Tibial nerve (tissue), 4 donors: Measurements from ENCODE around the gene C14orf180. TPM values are rescaled to one million over a fixed set of nuclear protein-coding genes. Genes with fewer than 3 reads are reported as not detected.

Source experiments
- DNase-seq, 2 donors: peaks; one replicate each; pipeline ENCODE4 v3.0.0-alpha.2; 2019; ENCODE audit warnings: low spot score in 2 of 2
- H3K27ac ChIP-seq, 4 donors: fragments of 200-600 bp; sonication (generic) in 3 of 4; one replicate each; pipeline ENCODE4 v1.5.1; 2017 to 2019; ENCODE audit warnings: mild to moderate bottlenecking in 1 of 4
- H3K27me3 ChIP-seq, 2 donors: fragments of 200-600 bp; sonication (generic) in 1 of 2; one replicate each; pipeline versions ENCODE4 v1.5.1 to v1.6.0; 2017 to 2019
- H3K36me3 ChIP-seq, 3 donors: fragments of 200-600 bp; sonication (generic); one replicate each; pipeline ENCODE4 v1.5.1; 2018 to 2019
- H3K4me1 ChIP-seq, 4 donors: fragments of 200-600 bp; sonication (generic) in 3 of 4; one replicate each; pipeline ENCODE4 v1.5.1; 2017 to 2019
- H3K4me3 ChIP-seq, 4 donors: fragments of 200-600 bp; sonication (generic) in 3 of 4; one replicate each; pipeline ENCODE4 v1.5.1; 2017 to 2019; ENCODE audit warnings: mild to moderate bottlenecking in 1 of 4, moderate library complexity in 1 of 4
- H3K9me3 ChIP-seq, 4 donors: fragments of 200-600 bp; sonication (generic) in 3 of 4; one replicate each; pipeline ENCODE4 v1.5.1; 2017 to 2019
- EP300 ChIP-seq, 2 donors: sonication (generic); formaldehyde crosslinking; IDR thresholded peaks; one replicate each; pipeline ENCODE4 v1.6.1; 2017; ENCODE audit warnings: antibody characterized with exemption in 2 of 2, mild to moderate bottlenecking in 1 of 2
- POLR2A ChIP-seq, 2 donors: fragments of 450-650 bp; IDR thresholded peaks; one replicate each; pipeline ENCODE4 v1.6.1; 2017; ENCODE audit warnings: antibody characterized with exemption in 2 of 2, mild to moderate bottlenecking in 2 of 2, moderate library complexity in 2 of 2
- WGBS, 2 donors: methylation state at CpG; one replicate each; pipeline ENCODE4 v1.1.5; 2018; 5-methylcytosine and 5-hydroxymethylcytosine counted together
- total RNA-seq, 4 donors: library from RNA; depleted of rRNA; stranded (reverse); fragments of >200 nt; gene quantifications; one replicate each; pipeline ENCODE4 v1.1.0, GENCODE V29; 2016
- TF ChIP-seq, protein P1 (sequence below), 5 experiments: fragments of 200-600 bp in 3 of 5; fragments of 450-650 bp in 2 of 5; sonication (generic) in 3 of 5; IDR thresholded peaks; one replicate each; pipeline ENCODE4 v1.5.1; 2016 to 2019; ENCODE audit warnings: antibody characterized with exemption in 5 of 5, mild to moderate bottlenecking in 3 of 5, moderate library complexity in 2 of 5

Gene C14orf180
- total RNA-seq, 4 donors from 2014 or later = 6.1 to 31.2 (median 11.1) TPM

GRCh38 chr14:104601786-104602185 lies 22.2 kb downstream of the C14orf180 start:
- no peak for DNase-seq
- Histone ChIP-seq H3K4me3 (no peak overlapping the region), H3K27ac (no peak overlapping the region), H3K9me3 (no peaks in the 10 kb centered on the region), H3K27me3 (peaks cover 0 to 73% of the 10 kb centered on the region in 2 donors), H3K4me1 (peaks cover 0 to 8% (median 0%) of the 10 kb centered on the region in 4 donors), H3K36me3 (no peaks in the 10 kb centered on the region)
- TF ChIP-seq, protein P1, sequence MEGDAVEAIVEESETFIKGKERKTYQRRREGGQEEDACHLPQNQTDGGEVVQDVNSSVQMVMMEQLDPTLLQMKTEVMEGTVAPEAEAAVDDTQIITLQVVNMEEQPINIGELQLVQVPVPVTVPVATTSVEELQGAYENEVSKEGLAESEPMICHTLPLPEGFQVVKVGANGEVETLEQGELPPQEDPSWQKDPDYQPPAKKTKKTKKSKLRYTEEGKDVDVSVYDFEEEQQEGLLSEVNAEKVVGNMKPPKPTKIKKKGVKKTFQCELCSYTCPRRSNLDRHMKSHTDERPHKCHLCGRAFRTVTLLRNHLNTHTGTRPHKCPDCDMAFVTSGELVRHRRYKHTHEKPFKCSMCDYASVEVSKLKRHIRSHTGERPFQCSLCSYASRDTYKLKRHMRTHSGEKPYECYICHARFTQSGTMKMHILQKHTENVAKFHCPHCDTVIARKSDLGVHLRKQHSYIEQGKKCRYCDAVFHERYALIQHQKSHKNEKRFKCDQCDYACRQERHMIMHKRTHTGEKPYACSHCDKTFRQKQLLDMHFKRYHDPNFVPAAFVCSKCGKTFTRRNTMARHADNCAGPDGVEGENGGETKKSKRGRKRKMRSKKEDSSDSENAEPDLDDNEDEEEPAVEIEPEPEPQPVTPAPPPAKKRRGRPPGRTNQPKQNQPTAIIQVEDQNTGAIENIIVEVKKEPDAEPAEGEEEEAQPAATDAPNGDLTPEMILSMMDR (IDR thresholded peaks at IDR 0.05) = no peak
- TF ChIP-seq EP300 (IDR thresholded peaks at IDR 0.05) (no peak), POLR2A (IDR thresholded peaks at IDR 0.05) (no peak)
- 50 to 52% methylated on average over 5 to 9 of the region's 9 CpGs for WGBS, 2 donors

GRCh38 chr14:104602315-104602932 lies 22.9 kb downstream of the C14orf180 start:
- 85 to 88% methylated on average over 10 to 11 of the region's 11 CpGs for WGBS, 2 donors
- Histone ChIP-seq H3K27me3 (peaks cover 0 to 78% of the 10 kb centered on the region in 2 donors), H3K4me3 (no peak overlapping the region), H3K27ac (no peak overlapping the region), H3K36me3 (no peaks in the 10 kb centered on the region), H3K9me3 (no peaks in the 10 kb centered on the region), H3K4me1 (peaks cover 0 to 8% (median 0%) of the 10 kb centered on the region in 4 donors)
- DNase-seq = no peak
- no peak for TF ChIP-seq EP300 (IDR thresholded peaks at IDR 0.05)
- TF ChIP-seq, protein P1 (IDR thresholded peaks at IDR 0.05) = no peak
- no peak for TF ChIP-seq POLR2A (IDR thresholded peaks at IDR 0.05)

- Histone ChIP-seq H3K9me3 (no peaks in the 10 kb centered on the region), H3K27me3 (peaks cover 0 to 78% of the 10 kb centered on the region in 2 donors), H3K36me3 (no peaks in the 10 kb centered on the region), H3K27ac (no peak overlapping the region), H3K4me1 (peaks cover 0 to 8% (median 0%) of the 10 kb centered on the region in 4 donors), H3K4me3 (no peak overlapping the region)
- 76 to 90% methylated on average over 6 to 7 of the region's 7 CpGs for WGBS, 2 donors
- TF ChIP-seq POLR2A (IDR thresholded peaks at IDR 0.05) = no peak
- TF ChIP-seq, protein P1 (IDR thresholded peaks at IDR 0.05) = no peak
- TF ChIP-seq EP300 (IDR thresholded peaks at IDR 0.05) = no peak
- no peak for DNase-seq
Measured at GRCh38 chr14:104602933-104603325, 23.4 kb downstream of the C14orf180 start.

GRCh38 chr14:104603711-104604401 lies 24.3 kb downstream of the C14orf180 start:
- Histone ChIP-seq H3K27ac (no peak overlapping the region), H3K9me3 (no peaks in the 10 kb centered on the region), H3K4me1 (peaks cover 0 to 8% (median 0%) of the 10 kb centered on the region in 4 donors), H3K27me3 (peaks cover 0 to 78% of the 10 kb centered on the region in 2 donors), H3K4me3 (no peak overlapping the region), H3K36me3 (no peaks in the 10 kb centered on the region)
- WGBS, 2 donors = 33 to 34% methylated on average over 23 to 31 of the region's 32 CpGs
- DNase-seq = no peak
- TF ChIP-seq EP300 (IDR thresholded peaks at IDR 0.05) (no peak), POLR2A (IDR thresholded peaks at IDR 0.05) (no peak)
- TF ChIP-seq, protein P1 (IDR thresholded peaks at IDR 0.05) = no peak
